ENCODE data around the gene CYRIA. TPM values are rescaled to one million over a fixed set of nuclear protein-coding genes. Genes with fewer than 3 reads are reported as not detected.

The CYRIA gene
- total and polyA plus RNA-seq, 4 donors: 1.3 to 4.3 (median 2.4) TPM

- TF ChIP-seq GABPA (IDR thresholded peaks at IDR 0.05 in 1 of 2, conservative IDR thresholded peaks at IDR 0.05 in 1 of 2) (no peak), EGR1 (IDR thresholded peaks at IDR 0.05; ENCODE audit: low read depth in 2 of 2) (no peak)
Observed at GRCh38 chr2:16652296-16653082, 13.1 kb downstream of the CYRIA start (continued).

DNA sequence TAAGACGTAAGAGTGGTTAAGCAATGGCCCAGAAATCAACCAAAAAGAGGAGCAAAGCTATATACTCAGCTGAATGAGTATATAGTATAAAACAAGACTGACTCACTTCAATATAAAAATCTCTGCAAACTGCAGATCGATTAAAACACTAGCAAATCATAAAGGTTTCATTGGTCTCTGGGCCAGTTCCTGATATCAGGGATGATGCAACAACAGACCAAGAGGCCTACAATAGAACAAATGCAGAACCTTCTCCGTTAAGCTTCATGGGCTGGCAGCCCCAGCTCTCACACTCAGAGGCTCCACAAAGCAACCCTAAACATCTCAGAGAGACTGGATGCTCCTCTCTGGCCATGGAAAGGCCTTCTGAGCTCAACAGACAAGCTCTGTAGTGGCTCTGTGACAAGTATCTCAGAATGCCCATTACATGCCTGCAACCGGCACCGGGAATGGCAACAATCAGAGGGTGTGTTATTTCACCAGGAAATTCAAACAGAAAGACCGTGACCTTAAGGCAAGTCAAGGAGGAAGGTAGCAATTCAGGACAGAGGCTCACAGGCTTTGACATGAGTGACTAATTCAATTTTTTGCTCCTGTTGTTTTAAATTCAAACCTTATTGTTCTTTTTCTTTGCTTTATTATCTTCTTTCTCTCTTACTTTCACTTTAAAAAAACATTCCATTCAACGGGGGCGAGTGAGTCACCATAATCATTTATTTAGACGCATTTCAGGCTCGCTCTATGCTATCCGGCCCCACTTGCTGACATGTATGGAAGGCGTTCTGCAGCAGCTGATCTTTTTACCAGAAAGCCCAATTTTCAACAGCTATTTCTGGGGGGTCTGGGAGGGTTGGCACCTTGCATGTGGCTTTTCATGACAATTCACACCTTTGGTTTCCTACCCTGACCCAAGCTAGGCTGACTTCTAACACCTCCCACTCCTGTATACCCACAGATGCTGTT, 15.1 kb downstream of the CYRIA start:
- Histone ChIP-seq H3K4me1 (ENCODE audit: control insufficient read depth in 4 of 4, insufficient read depth in 4 of 4, low read length in 3 of 4) (peaks cover 0 to 24% (median 0%) of the 10 kb centered on the region in 4 donors), H3K27me3 (ENCODE audit: control insufficient read depth in 4 of 4, insufficient read depth in 4 of 4, low read length in 3 of 4) (no peaks in the 10 kb centered on the region), H3K4me3 (ENCODE audit: low read depth in 1 of 3, low read length in 3 of 3) (no peak overlapping the region), H3K9ac (ENCODE audit: low read depth in 1 of 2, low read length in 2 of 2) (no peak overlapping the region), H3K36me3 (ENCODE audit: control insufficient read depth in 4 of 4, insufficient read depth in 3 of 4, low read depth in 1 of 4, low read length in 3 of 4) (peaks cover 0 to 6% (median 0%) of the 10 kb centered on the region in 4 donors), H3K27ac (ENCODE audit: low read depth in 1 of 2, low read length in 2 of 2) (peak overlapping the region; percentile 6 to 69), H3K9me3 (ENCODE audit: control insufficient read depth in 4 of 4, low read length in 3 of 4) (no peaks in the 10 kb centered on the region)
- TF ChIP-seq, protein P1, sequence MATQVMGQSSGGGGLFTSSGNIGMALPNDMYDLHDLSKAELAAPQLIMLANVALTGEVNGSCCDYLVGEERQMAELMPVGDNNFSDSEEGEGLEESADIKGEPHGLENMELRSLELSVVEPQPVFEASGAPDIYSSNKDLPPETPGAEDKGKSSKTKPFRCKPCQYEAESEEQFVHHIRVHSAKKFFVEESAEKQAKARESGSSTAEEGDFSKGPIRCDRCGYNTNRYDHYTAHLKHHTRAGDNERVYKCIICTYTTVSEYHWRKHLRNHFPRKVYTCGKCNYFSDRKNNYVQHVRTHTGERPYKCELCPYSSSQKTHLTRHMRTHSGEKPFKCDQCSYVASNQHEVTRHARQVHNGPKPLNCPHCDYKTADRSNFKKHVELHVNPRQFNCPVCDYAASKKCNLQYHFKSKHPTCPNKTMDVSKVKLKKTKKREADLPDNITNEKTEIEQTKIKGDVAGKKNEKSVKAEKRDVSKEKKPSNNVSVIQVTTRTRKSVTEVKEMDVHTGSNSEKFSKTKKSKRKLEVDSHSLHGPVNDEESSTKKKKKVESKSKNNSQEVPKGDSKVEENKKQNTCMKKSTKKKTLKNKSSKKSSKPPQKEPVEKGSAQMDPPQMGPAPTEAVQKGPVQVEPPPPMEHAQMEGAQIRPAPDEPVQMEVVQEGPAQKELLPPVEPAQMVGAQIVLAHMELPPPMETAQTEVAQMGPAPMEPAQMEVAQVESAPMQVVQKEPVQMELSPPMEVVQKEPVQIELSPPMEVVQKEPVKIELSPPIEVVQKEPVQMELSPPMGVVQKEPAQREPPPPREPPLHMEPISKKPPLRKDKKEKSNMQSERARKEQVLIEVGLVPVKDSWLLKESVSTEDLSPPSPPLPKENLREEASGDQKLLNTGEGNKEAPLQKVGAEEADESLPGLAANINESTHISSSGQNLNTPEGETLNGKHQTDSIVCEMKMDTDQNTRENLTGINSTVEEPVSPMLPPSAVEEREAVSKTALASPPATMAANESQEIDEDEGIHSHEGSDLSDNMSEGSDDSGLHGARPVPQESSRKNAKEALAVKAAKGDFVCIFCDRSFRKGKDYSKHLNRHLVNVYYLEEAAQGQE (IDR thresholded peaks at IDR 0.05): no peak
- TF ChIP-seq TAF1 (conservative IDR thresholded peaks at IDR 0.05) (no peak), YY1 (IDR thresholded peaks at IDR 0.05) (no peak), CTCF (IDR thresholded peaks at IDR 0.05; ENCODE audit: low read depth, low read length, missing input control) (no peak), HNF4G (IDR thresholded peaks at IDR 0.05) (no peak), HNF4A (conservative IDR thresholded peaks at IDR 0.05) (no peak), FOXA2 (IDR thresholded peaks at IDR 0.05) (no peak), JUND (IDR thresholded peaks at IDR 0.05) (no peak), GABPA (IDR thresholded peaks at IDR 0.05 in 1 of 2, conservative IDR thresholded peaks at IDR 0.05 in 1 of 2) (no peak), FOXA1 (IDR thresholded peaks at IDR 0.05) (no peak), SP1 (IDR thresholded peaks at IDR 0.05) (no peak), RXRA (IDR thresholded peaks at IDR 0.05) (no peak), EGR1 (IDR thresholded peaks at IDR 0.05; ENCODE audit: low read depth in 2 of 2) (no peak)
- TF ChIP-seq, protein P2, sequence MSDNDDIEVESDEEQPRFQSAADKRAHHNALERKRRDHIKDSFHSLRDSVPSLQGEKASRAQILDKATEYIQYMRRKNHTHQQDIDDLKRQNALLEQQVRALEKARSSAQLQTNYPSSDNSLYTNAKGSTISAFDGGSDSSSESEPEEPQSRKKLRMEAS (IDR thresholded peaks at IDR 0.05): no peak
- TF ChIP-seq, protein P3, sequence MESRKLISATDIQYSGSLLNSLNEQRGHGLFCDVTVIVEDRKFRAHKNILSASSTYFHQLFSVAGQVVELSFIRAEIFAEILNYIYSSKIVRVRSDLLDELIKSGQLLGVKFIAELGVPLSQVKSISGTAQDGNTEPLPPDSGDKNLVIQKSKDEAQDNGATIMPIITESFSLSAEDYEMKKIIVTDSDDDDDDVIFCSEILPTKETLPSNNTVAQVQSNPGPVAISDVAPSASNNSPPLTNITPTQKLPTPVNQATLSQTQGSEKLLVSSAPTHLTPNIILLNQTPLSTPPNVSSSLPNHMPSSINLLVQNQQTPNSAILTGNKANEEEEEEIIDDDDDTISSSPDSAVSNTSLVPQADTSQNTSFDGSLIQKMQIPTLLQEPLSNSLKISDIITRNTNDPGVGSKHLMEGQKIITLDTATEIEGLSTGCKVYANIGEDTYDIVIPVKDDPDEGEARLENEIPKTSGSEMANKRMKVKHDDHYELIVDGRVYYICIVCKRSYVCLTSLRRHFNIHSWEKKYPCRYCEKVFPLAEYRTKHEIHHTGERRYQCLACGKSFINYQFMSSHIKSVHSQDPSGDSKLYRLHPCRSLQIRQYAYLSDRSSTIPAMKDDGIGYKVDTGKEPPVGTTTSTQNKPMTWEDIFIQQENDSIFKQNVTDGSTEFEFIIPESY (IDR thresholded peaks at IDR 0.05): no peak
- TF ChIP-seq, protein P4, sequence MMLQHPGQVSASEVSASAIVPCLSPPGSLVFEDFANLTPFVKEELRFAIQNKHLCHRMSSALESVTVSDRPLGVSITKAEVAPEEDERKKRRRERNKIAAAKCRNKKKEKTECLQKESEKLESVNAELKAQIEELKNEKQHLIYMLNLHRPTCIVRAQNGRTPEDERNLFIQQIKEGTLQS (IDR thresholded peaks at IDR 0.05): no peak
- 64% methylated on average over 12 of the region's 12 CpGs for WGBS
- DNase-seq (ENCODE audit: low spot score): no peak

Data from liver (tissue), 9 donors.